Measurements from ENCODE around the gene VSIG10. TPM values are rescaled to one million over a fixed set of nuclear protein-coding genes. Genes with fewer than 3 reads are reported as not detected.

The VSIG10 gene
- total RNA-seq, 1 donor = 24.5 TPM

- no peak for TF ChIP-seq CTCF (IDR thresholded peaks at IDR 0.05; ENCODE audit: insufficient read depth, low read length)
- H3K4me3 ChIP-seq (ENCODE audit: low read depth, low read length) = no peak overlapping the region
- no peak for DNase-seq (ENCODE audit: low read depth)
Observed at GRCh38 chr12:118070650-118071049, 33.2 kb downstream of the VSIG10 start.

GRCh38 chr12:118068445-118068844 lies 35.4 kb downstream of the VSIG10 start:
- DNase-seq (ENCODE audit: low read depth) = no peak
- TF ChIP-seq CTCF (IDR thresholded peaks at IDR 0.05; ENCODE audit: insufficient read depth, low read length) = no peak
- no peak overlapping the region for H3K4me3 ChIP-seq (ENCODE audit: low read depth, low read length)

- H3K4me3 ChIP-seq (ENCODE audit: low read depth, low read length) = no peak overlapping the region
- no peak for TF ChIP-seq CTCF (IDR thresholded peaks at IDR 0.05; ENCODE audit: insufficient read depth, low read length)
- DNase-seq (ENCODE audit: low read depth) = no peak
Observed at GRCh38 chr12:118065380-118065779, 38.4 kb downstream of the VSIG10 start.

- no peak overlapping the region for H3K4me3 ChIP-seq (ENCODE audit: low read depth, low read length)
- no peak for DNase-seq (ENCODE audit: low read depth)
- peak; percentile 35 for TF ChIP-seq CTCF (IDR thresholded peaks at IDR 0.05; ENCODE audit: insufficient read depth, low read length)
Observed at GRCh38 chr12:118064608-118065007, 39.2 kb downstream of the VSIG10 start.

DNA sequence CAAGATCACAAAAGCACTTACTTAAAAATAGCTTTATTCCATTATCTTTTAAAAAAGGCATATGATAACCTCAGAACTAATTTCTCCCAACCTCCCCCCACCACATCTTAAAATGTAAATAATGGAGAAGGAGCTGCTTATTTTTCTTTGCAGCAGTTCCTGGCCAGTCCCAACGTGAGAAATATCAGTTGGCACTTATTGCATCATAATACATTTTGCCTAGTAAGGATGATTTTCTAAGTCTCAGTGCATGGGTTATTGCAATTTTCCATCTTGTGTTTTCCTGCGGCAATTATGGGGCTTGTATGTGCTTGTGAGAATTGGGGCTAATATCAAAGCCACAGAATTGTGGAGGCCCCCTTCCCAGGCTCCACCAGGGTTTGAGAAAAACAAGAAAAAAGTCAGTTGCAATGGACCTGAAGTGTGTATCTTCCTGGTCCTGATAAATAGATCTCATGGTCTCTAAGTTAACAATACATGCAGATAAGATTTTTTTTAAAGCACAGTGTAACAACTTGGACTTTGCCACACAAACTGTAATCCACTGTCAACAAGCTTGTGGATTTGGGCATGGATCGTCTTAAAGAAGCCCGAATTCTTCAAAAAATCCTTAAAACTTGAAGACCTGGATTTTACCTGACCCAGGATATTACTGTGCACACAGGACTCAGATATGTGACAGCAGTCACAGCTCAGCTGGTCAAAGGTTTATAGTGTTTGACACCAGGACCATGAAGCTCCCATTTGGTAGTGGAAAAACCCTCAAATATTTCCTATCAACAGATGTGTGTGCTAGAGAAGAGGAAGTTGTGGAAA lies 40.0 kb downstream of the VSIG10 start:
- no peak overlapping the region for H3K4me3 ChIP-seq (ENCODE audit: low read depth, low read length)
- peak; percentile 63 for DNase-seq (ENCODE audit: low read depth)
- TF ChIP-seq CTCF (IDR thresholded peaks at IDR 0.05; ENCODE audit: insufficient read depth, low read length) = no peak

DNA sequence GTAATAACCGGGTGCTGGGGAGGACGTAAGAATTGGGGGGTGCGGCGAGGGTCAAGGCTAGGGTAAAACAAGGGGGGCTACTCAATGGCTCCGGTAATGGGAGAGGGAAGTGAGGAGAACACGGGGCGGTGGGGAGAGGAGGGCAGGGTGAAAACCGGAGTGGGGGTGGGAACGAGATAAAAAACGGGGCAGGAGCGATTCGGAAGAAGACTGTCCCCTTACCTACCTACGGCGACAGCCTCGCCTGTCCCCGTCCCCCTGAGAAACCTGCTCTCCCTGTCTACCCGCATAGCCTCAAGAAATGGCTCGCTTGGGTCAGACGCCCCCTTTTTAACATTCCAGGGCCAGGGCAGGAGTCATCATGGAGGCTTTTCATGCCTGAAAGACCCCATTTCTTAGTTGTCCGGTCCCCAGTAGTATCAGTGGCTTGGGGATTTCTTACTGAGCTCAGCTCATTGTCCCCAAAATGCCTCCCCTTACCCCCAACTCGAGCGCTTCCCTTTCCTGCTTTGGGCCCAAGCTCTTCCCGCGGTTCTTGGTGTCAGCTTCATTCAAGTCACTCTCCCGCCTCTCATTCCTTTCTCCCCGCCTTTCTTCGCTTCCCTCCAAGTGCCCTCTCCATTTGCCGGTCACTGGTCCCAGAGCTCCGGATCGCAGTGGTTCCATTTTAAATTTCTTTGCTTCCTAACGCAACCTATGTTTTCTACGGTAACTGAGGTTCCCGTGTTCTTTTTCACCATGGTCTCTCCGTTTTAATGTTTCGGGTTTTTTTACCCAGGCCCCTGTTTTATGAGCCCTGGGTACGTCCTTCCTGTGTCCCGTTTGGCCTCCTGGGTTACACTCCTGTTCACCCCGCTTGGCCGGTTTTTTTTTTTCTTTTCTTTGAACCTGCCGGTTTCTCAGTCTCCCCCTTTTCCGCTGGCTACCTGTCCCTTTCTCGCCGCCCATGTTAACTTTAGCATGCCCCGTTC lies 41.7 kb downstream of the VSIG10 start:
- TF ChIP-seq CTCF (IDR thresholded peaks at IDR 0.05; ENCODE audit: insufficient read depth, low read length) = no peak
- DNase-seq (ENCODE audit: low read depth) = peak; percentile 55

More for the DNA sequence above, 41.7 kb downstream of the VSIG10 start:
- peak overlapping the region; percentile 72 for H3K4me3 ChIP-seq (ENCODE audit: low read depth, low read length)

All from fibroblast of the aortic adventitia (primary cell).